ENCODE results near the gene ZNF783. TPM values are rescaled to one million over a fixed set of nuclear protein-coding genes. Genes with fewer than 3 reads are reported as not detected.
"Not testable (repeated sequence)": the region's sequence is repeated elsewhere in the genome, so short reads cannot be mapped to it uniquely, and the experiment has no call there.

Gene ZNF783
- total RNA-seq, 1 donor from 2014 or later: 4.5 TPM

DNA sequence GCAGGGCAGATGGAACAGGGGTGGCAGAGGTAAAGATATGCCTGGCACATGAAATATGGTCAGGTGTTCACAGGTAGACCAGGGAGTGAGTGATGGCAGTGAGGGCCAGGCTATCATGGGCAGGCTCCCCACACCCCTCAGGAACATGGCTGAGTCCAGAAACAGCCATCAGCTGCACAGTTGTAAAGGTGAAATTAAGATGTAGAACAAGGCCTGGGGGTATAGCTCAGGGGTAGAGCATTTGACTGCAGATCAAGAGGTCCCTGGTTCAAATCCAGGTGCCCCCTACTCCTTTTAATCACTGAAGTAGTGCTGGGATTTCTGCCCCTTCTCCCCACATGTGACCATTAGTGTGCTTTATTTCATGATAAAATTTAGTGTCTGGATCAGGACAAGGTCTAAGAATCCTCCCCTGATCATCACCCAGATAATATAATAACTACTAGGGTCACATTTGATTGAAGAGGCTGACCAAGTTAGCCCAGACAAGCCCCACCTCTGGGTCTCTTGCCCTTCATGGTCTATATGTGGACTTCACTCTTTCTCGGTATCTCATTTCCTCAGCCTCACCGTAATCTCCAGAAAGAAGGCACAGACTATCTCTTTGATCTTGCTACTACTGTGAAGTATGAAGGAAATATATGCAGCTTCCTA lies 69.0 kb downstream of the ZNF783 start:
- Histone ChIP-seq H3K4me1 (no peaks in the 10 kb centered on the region), H3K36me3 (no peaks in the 10 kb centered on the region), H3K27me3 (ENCODE audit: low read depth) (peaks cover 14% of the 10 kb centered on the region), H3K4me3 (no peak overlapping the region), H3K9me3 (replicated peaks) (peaks cover 9% of the 10 kb centered on the region), H3K27ac (replicated peaks) (no peak overlapping the region)
- intact Hi-C loops (cut with micrococcal nuclease): no loop called here
- no peak for DNase-seq
- TF ChIP-seq, protein P1, sequence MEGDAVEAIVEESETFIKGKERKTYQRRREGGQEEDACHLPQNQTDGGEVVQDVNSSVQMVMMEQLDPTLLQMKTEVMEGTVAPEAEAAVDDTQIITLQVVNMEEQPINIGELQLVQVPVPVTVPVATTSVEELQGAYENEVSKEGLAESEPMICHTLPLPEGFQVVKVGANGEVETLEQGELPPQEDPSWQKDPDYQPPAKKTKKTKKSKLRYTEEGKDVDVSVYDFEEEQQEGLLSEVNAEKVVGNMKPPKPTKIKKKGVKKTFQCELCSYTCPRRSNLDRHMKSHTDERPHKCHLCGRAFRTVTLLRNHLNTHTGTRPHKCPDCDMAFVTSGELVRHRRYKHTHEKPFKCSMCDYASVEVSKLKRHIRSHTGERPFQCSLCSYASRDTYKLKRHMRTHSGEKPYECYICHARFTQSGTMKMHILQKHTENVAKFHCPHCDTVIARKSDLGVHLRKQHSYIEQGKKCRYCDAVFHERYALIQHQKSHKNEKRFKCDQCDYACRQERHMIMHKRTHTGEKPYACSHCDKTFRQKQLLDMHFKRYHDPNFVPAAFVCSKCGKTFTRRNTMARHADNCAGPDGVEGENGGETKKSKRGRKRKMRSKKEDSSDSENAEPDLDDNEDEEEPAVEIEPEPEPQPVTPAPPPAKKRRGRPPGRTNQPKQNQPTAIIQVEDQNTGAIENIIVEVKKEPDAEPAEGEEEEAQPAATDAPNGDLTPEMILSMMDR (IDR thresholded peaks at IDR 0.05; ENCODE audit: borderline replicate concordance): no peak

DNA sequence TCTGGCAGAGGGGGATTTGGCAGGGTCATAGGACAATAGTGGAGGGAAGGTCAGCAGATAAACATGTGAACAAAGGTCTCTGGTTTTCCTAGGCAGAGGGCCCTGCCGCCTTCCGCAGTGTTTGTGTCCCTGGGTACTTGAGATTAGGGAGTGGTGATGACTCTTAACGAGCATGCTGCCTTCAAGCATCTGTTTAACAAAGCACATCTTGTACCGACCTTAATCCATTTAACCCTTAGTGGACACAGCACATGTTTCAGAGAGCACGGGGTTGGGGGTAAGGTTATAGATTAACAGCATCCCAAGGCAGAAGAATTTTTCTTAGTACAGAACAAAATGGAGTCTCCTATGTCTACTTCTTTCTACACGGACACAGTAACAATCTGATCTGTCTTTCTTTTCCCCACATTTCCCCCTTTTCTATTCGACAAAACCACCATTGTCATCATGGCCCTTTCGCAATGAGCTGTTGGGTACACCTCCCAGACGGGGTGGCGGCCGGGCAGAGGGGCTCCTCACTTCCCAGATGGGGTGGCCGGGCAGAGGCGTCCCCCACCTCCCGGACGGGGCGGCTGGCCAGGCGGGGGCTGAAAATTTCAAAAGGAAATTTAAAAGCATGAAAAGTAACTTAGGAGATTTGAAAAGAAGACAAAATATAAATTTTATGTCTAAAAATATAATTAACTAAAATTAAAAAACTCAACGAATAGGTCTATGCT lies 70.8 kb downstream of the ZNF783 start:
- DNase-seq; H3K36me3 ChIP-seq; H3K4me3 ChIP-seq; H3K4me1 ChIP-seq; H3K27ac ChIP-seq (replicated peaks); intact Hi-C loops (cut with micrococcal nuclease): not testable (repeated sequence)
- H3K9me3 ChIP-seq (replicated peaks): peaks cover 20% of the 10 kb centered on the region
- peaks cover 14% of the 10 kb centered on the region for H3K27me3 ChIP-seq (ENCODE audit: low read depth)

DNA sequence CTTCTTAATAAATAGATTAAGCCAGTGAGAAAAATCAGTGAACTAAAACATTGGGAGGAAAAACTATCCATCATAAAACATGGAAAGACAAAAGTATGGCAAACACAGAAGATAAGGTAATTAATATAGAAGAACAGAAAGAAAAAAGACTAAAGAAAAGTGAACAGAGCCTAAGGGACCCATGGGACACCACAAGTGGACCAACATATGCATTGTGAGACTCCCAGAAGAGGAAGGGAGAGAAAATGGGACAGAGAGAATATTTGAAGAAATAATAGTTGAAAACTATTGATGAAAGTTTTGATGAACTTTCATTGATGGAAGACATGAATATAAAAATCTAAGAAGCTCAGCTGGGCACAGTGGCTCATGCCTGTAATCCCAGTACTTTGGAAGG lies 71.3 kb downstream of the ZNF783 start:
- intact Hi-C loops (cut with micrococcal nuclease): no loop called here
- DNase-seq: no peak
- no peak overlapping the region for H3K4me3 ChIP-seq
- no peaks in the 10 kb centered on the region for H3K36me3 ChIP-seq
- H3K27ac ChIP-seq (replicated peaks): no peak overlapping the region
- no peaks in the 10 kb centered on the region for H3K4me1 ChIP-seq
- TF ChIP-seq, protein P1 (IDR thresholded peaks at IDR 0.05; ENCODE audit: borderline replicate concordance): no peak
- peaks cover 25% of the 10 kb centered on the region for H3K9me3 ChIP-seq (replicated peaks)
- peaks cover 14% of the 10 kb centered on the region for H3K27me3 ChIP-seq (ENCODE audit: low read depth)

- peaks cover 34% of the 10 kb centered on the region for H3K9me3 ChIP-seq (replicated peaks)
- no peak overlapping the region for H3K4me3 ChIP-seq
- intact Hi-C loops (cut with micrococcal nuclease): no loop called here
- no peaks in the 10 kb centered on the region for H3K4me1 ChIP-seq
- TF ChIP-seq, protein P1 (IDR thresholded peaks at IDR 0.05; ENCODE audit: borderline replicate concordance): no peak
- no peak for DNase-seq
- peaks cover 14% of the 10 kb centered on the region for H3K27me3 ChIP-seq (ENCODE audit: low read depth)
- no peaks in the 10 kb centered on the region for H3K36me3 ChIP-seq
- H3K27ac ChIP-seq (replicated peaks): no peak overlapping the region
Observed at GRCh38 chr7:149334219-149334618, 72.2 kb downstream of the ZNF783 start.

Other genes starting within 250 kb of the ZNF783 start
- 32.3 TPM for gene PDIA4, start 233.7 kb upstream of the ZNF783 start, total RNA-seq
- gene ZNF786, start 171.5 kb upstream of the ZNF783 start, total RNA-seq: 2.4 TPM
- 0.58 TPM for gene ZNF425, start 135.9 kb upstream of the ZNF783 start, total RNA-seq
- 7.1 TPM for gene ZNF398, start 114.7 kb upstream of the ZNF783 start, total RNA-seq
- 15.0 TPM for gene ZNF282, start 66.7 kb upstream of the ZNF783 start, total RNA-seq
- 5.4 TPM for gene ZNF212, start 22.5 kb upstream of the ZNF783 start, total RNA-seq
- gene ZNF777, start 198.9 kb downstream of the ZNF783 start, total RNA-seq: 7.2 TPM
- gene ZNF746, start 235.6 kb downstream of the ZNF783 start, total RNA-seq: 7.4 TPM

Data from left ventricle myocardium inferior (tissue), 1 donor.